GM12878 (cell line): ENCODE results near the gene KASH5. TPM values are rescaled to one million over a fixed set of nuclear protein-coding genes. Genes with fewer than 3 reads are reported as not detected.

Source experiments
- ATAC-seq: fragments of 200-7000 bp; cut with Tn5 transposase; 3 replicates; pipeline ENCODE4 v1.9.1; 2020; ENCODE audit warnings: mild to moderate bottlenecking, moderate library complexity
- BruUV-seq: library from RNA; stranded (reverse); fragments of 400-500 nt; replicated peaks from 2 replicates; lab custom pipeline; 2021; lab: Mats Ljungman, UMichigan
- CTCF ChIA-PET: fragments of 300-600 bp; sonication (Branson Sonifier 250); formaldehyde crosslinking; extraction: SDS; loops from one replicate; lab custom pipeline; 2021; ENCODE audit warnings: inconsistent platforms; lab: Yijun Ruan, JAX
- POLR2A ChIA-PET: fragments of 350-600 bp; formaldehyde crosslinking; extraction: SDS; loops from one replicate; lab custom pipeline; 2021; ENCODE audit warnings: inconsistent platforms; lab: Charles Lee
- RAD21 ChIA-PET: fragments of 300-600 bp; sonication (Branson Sonifier 250); formaldehyde crosslinking; loops from one replicate; lab custom pipeline; 2023; ENCODE audit warnings: antibody characterized with exemption; ENCODE audit not compliant: unreplicated experiment; lab: Charles Lee
- SMC1A ChIA-PET: fragments of 300-600 bp; sonication (Branson Sonifier 250); formaldehyde crosslinking; loops from one replicate; lab custom pipeline; 2023; ENCODE audit not compliant: unreplicated experiment, uncharacterized antibody; lab: Charles Lee
- DNase-seq: peaks from one replicate; pipeline ENCODE4 v3.0.0-alpha.2; 2011; ENCODE audit warnings: low read depth, low spot score
- FAIRE-seq: peaks from 3 replicates; lab custom pipeline; 2011; peaks lifted over from hg19 to GRCh38; lab: Jason Lieb, UNC
- H2AFZ ChIP-seq: 2 replicates; pipeline ENCODE4 v1.6.0; 2011; ENCODE audit warnings: low read depth, low read length, control low read depth; ENCODE audit not compliant: control insufficient read depth
- H3K27ac ChIP-seq: 2 replicates; pipeline ENCODE4 v1.5.1; 2011; ENCODE audit warnings: control low read depth; ENCODE audit not compliant: control insufficient read depth, insufficient read depth
- H3K27me3 ChIP-seq, 2 experiments: replicated peaks in 1 of 2; 2 replicates each; pipeline versions ENCODE4 v1.6.0 to v1.6.1; 2011; ENCODE audit warnings: low read length in 1 of 2; ENCODE audit not compliant: control insufficient read depth in 2 of 2, insufficient read depth in 2 of 2
- H3K36me3 ChIP-seq, 2 experiments: 2 replicates each; pipeline ENCODE4 v1.5.1; 2011; ENCODE audit warnings: low read length in 1 of 2; ENCODE audit not compliant: control insufficient read depth in 2 of 2, insufficient read depth in 2 of 2
- H3K4me1 ChIP-seq: 2 replicates; pipeline ENCODE4 v1.6.1; 2011; ENCODE audit warnings: mild to moderate bottlenecking, low read length, moderate library complexity, mixed read lengths; ENCODE audit not compliant: control insufficient read depth, insufficient read depth
- H3K4me2 ChIP-seq: 2 replicates; pipeline ENCODE4 v1.6.0; 2011; ENCODE audit warnings: control low read depth; ENCODE audit not compliant: control insufficient read depth, insufficient read depth
- H3K4me3 ChIP-seq: fragments of 200-600 bp; sonication (generic); 2 replicates; pipeline ENCODE4 v1.5.1; 2016
- H3K79me2 ChIP-seq: 2 replicates; pipeline ENCODE4 v1.6.0; 2011; ENCODE audit warnings: low read length; ENCODE audit not compliant: control insufficient read depth, insufficient read depth
- H3K9ac ChIP-seq: 2 replicates; pipeline ENCODE4 v1.8.0; 2011; ENCODE audit warnings: low read length, control low read depth, mixed read lengths; ENCODE audit not compliant: control insufficient read depth, insufficient read depth
- H3K9me3 ChIP-seq: replicated peaks from 3 replicates; pipeline ENCODE4 v1.5.1; 2011; ENCODE audit warnings: mild to moderate bottlenecking, low read length; ENCODE audit not compliant: control insufficient read depth, insufficient read depth
- H4K20me1 ChIP-seq: 2 replicates; pipeline ENCODE4 v1.6.0; 2011; ENCODE audit not compliant: control insufficient read depth, insufficient read depth
- BACH1 ChIP-seq: fragments of 450-650 bp; IDR thresholded peaks from 2 replicates; pipeline ENCODE4 v1.6.1; 2017; ENCODE audit warnings: mild to moderate bottlenecking, borderline replicate concordance
- BHLHE40 ChIP-seq, 2 experiments: fragments of 450-650 bp in 1 of 2; IDR thresholded peaks; 2 replicates each; pipeline ENCODE4 v1.6.1; 2011 to 2017; ENCODE audit warnings: low read depth in 2 of 2, borderline replicate concordance in 1 of 2, improper control_type of control experiment in 1 of 2, low read length in 1 of 2, mild to moderate bottlenecking in 1 of 2
- CHD4 ChIP-seq: fragments of 200-600 bp; sonication (generic); IDR thresholded peaks from 2 replicates; pipeline ENCODE4 v1.6.1; 2016; ENCODE audit warnings: mild to moderate bottlenecking
- E4F1 ChIP-seq: fragments of 450-650 bp; IDR thresholded peaks from 2 replicates; pipeline ENCODE4 v1.6.1; 2018; ENCODE audit warnings: borderline replicate concordance, mild to moderate bottlenecking; ENCODE audit not compliant: partially characterized antibody
- EED ChIP-seq: sonication (generic); IDR thresholded peaks from 2 replicates; pipeline ENCODE4 v1.6.1; 2016; ENCODE audit warnings: antibody characterized with exemption, low read depth
- IKZF2 ChIP-seq, 2 experiments: fragments of 450-650 bp; IDR thresholded peaks; 2 replicates each; pipeline ENCODE4 v1.6.1; 2017; ENCODE audit warnings: mild to moderate bottlenecking in 2 of 2, moderate library complexity in 2 of 2
- IRF4 ChIP-seq: IDR thresholded peaks from 2 replicates; pipeline ENCODE4 v1.6.1; 2011; ENCODE audit warnings: low read depth, low read length
- JUNB ChIP-seq: IDR thresholded peaks from 2 replicates; pipeline ENCODE4 v1.6.1; 2016; ENCODE audit warnings: antibody characterized with exemption, mild to moderate bottlenecking
- MEF2B ChIP-seq: fragments of 450-650 bp; IDR thresholded peaks from 2 replicates; pipeline ENCODE4 v1.6.1; 2018; ENCODE audit warnings: mild to moderate bottlenecking, moderate library complexity; ENCODE audit not compliant: partially characterized antibody, poor library complexity, severe bottlenecking
- NBN ChIP-seq: fragments of 450-650 bp; IDR thresholded peaks from 2 replicates; pipeline ENCODE4 v1.6.1; 2016
- PAX5 ChIP-seq: IDR thresholded peaks from 2 replicates; pipeline ENCODE4 v1.6.1; 2011; ENCODE audit warnings: low read depth, low read length, borderline replicate concordance
- POU2F2 ChIP-seq: IDR thresholded peaks from 3 replicates; pipeline ENCODE4 v1.6.1; 2011; ENCODE audit warnings: low read depth, mild to moderate bottlenecking, low read length, borderline replicate concordance
- RB1 ChIP-seq: fragments of 450-650 bp; formaldehyde crosslinking; IDR thresholded peaks from 2 replicates; pipeline ENCODE4 v1.6.1; 2017; ENCODE audit warnings: mild to moderate bottlenecking, borderline replicate concordance
- RUNX3 ChIP-seq: IDR thresholded peaks from 2 replicates; pipeline ENCODE4 v1.6.1; 2012; ENCODE audit warnings: low read length, inconsistent platforms
- SIN3A ChIP-seq: IDR thresholded peaks from 2 replicates; pipeline ENCODE4 v1.6.1; 2012; ENCODE audit warnings: low read depth, low read length, improper control_type of control experiment
- SPI1 ChIP-seq: IDR thresholded peaks from 2 replicates; pipeline ENCODE4 v1.6.1; 2011; ENCODE audit warnings: low read depth, mild to moderate bottlenecking, low read length, moderate library complexity, borderline replicate concordance; ENCODE audit not compliant: insufficient read depth
- STAT3 ChIP-seq: IDR thresholded peaks from 2 replicates; pipeline ENCODE4 v1.6.1; 2011; ENCODE audit warnings: low read depth, low read length, improper control_type of control experiment
- USF1 ChIP-seq: IDR thresholded peaks from 2 replicates; pipeline ENCODE4 v1.6.1; 2011; ENCODE audit warnings: borderline replicate concordance, low read depth, mild to moderate bottlenecking, moderate library complexity, mixed read lengths, low read length; ENCODE audit not compliant: insufficient read depth; ENCODE audit errors: extremely low read length
- USF2 ChIP-seq: IDR thresholded peaks from 2 replicates; pipeline ENCODE4 v1.6.1; 2011; ENCODE audit warnings: low read depth, low read length, improper control_type of control experiment, borderline replicate concordance
- ZBED1 ChIP-seq: IDR thresholded peaks from 2 replicates; pipeline ENCODE4 v1.6.1; 2016; ENCODE audit warnings: borderline replicate concordance
- ZNF217 ChIP-seq: fragments of 450-650 bp; IDR thresholded peaks from 2 replicates; pipeline ENCODE4 v1.6.1; 2017; ENCODE audit warnings: antibody characterized with exemption, mild to moderate bottlenecking
- ZNF384 ChIP-seq: IDR thresholded peaks from 2 replicates; pipeline ENCODE4 v1.6.1; 2012; ENCODE audit warnings: low read depth, mild to moderate bottlenecking, low read length, improper control_type of control experiment, borderline replicate concordance
- WGBS: methylation state at CpG from one replicate; pipeline ENCODE4 v1.1.6; 2016; ENCODE audit warnings: low lambda C conversion rate; ENCODE audit not compliant: insufficient replicate concordance, insufficient coverage; ENCODE audit errors: missing lambda C conversion rate; 5-methylcytosine and 5-hydroxymethylcytosine counted together
- in situ Hi-C: fragments of 300-500 bp; cut with MboI; formaldehyde crosslinking; loops from 9 replicates; pipeline ENCODE4 v1.14.3; 2018; ENCODE audit warnings: mixed read lengths
- intact Hi-C: fragments of 100-400 bp; cut with micrococcal nuclease; formaldehyde crosslinking; loops from one replicate; pipeline ENCODE4 v1.14.2; 2022; ENCODE audit not compliant: unreplicated experiment
- polyA plus RNA-seq, 11 experiments: library from polyadenylated mRNA; depleted of rRNA in 4 of 11; unstranded in 6 of 11; stranded (reverse) in 5 of 11; fragments of >200 nt; fragmentation: Nextera tagmentation in 4 of 11; fragmentation: Illumina TruSeq in 1 of 11; extraction: Ambion mirVana in 4 of 11; extraction: Trizol in 1 of 11; gene quantifications; 1 replicate in 1 of 11; 2 replicates in 10 of 11; pipeline versions ENCODE4 v1.2.1 to v1.2.3, GENCODE V29; 2011 to 2016; ENCODE audit warnings: inconsistent platforms in 2 of 11, missing spikeins in 2 of 11, low read depth in 1 of 11
- total RNA-seq, 4 experiments: library from RNA; depleted of rRNA in 3 of 4; stranded (reverse); fragments of >200 nt in 3 of 4; fragmentation: Illumina TruSeq in 1 of 4; extraction: Trizol in 1 of 4; gene quantifications; 2 replicates each; pipeline versions ENCODE4 v1.2.1 to v1.2.3, GENCODE V29; 2013 to 2021

The KASH5 gene
- total and polyA plus RNA-seq, 10 of the 15 experiments (the other 5 are each of a cell fraction or from before 2014, with no cell fraction given): 0.03 to 0.06 (median 0.05) TPM; not detected in 7

- in situ Hi-C loops: no loop called here
- Histone ChIP-seq H4K20me1 (no peaks in the 10 kb centered on the region), H3K27me3 (no peaks in the 10 kb centered on the region), H3K79me2 (peaks cover 5% of the 10 kb centered on the region), H2AFZ (no peak overlapping the region), H3K9me3 (no peaks in the 10 kb centered on the region), H3K27ac (no peak overlapping the region), H3K9ac (no peak overlapping the region), H3K4me3 (no peak overlapping the region), H3K4me2 (no peak overlapping the region), H3K36me3 (peaks cover 0 to 3% of the 10 kb centered on the region in 2 experiments; a peak in 1 of 4 replicates), H3K4me1 (peaks cover 22% of the 10 kb centered on the region)
- 21% methylated on average over 7 of the region's 7 CpGs for WGBS
- DNase-seq (no peak), ATAC-seq (no peak), FAIRE-seq (no peak)
- ChIA-PET CTCF (interaction anchor here (0.6 kb wide), 2 partner anchors 14 to 24 kb away, joined by 3 to 4 read pairs; no protein-coding TSS in a partner anchor), POLR2A (interaction anchor here (0.6 kb wide), 2 partner anchors 10 to 102 kb away, joined by 3 read pairs; no protein-coding TSS in a partner anchor), RAD21 (interaction anchor here (1.6 kb wide), 1 partner anchor 9 kb away, joined by 4 read pairs; no protein-coding TSS in a partner anchor), SMC1A (no interaction called here)
- intact Hi-C loops: no loop called here
- BruUV-seq: no TSS peak
- TF ChIP-seq USF2 (no peak), NBN (no peak), ZNF217 (0 out of 2 replicates have a peak, but pooled peaks have one; percentile 28), EED (0 out of 2 replicates have a peak, but pooled peaks have one; percentile 31), CHD4 (no peak), BHLHE40 (IDR thresholded peaks at IDR 0.05; ENCODE audit: borderline replicate concordance in 1 of 2, low read depth in 2 of 2, low read length in 1 of 2) (0 out of 4 replicates have a peak, but pooled peaks of 1 of the 2 experiments have one; percentile 43), USF1 (no peak), BACH1 (no peak), MEF2B (peak; percentile 49), SIN3A (no peak), RUNX3 (peak; percentile 34; the same call in 1 of the 2 replicates), IKZF2 (IDR thresholded peaks at IDR 0.05) (peak; percentile 29 to 67; a peak in 2 of 4 replicates), SPI1 (no peak), PAX5 (no peak), POU2F2 (no peak), RB1 (no peak), IRF4 (peak; percentile 33; the same call in 1 of the 2 replicates), STAT3 (no peak), ZNF384 (no peak), JUNB (peak; percentile 19; the same call in 1 of the 2 replicates), ZBED1 (no peak), E4F1 (no peak)
Measured at GRCh38 chr19:49343123-49343522, 44.9 kb upstream of the KASH5 start.
